HG03571 (cell line): ENCODE measurements around the gene FAM131A.

Experiments used
- ATAC-seq: cut with Tn5 transposase; IDR thresholded peaks from one replicate; pipeline ENCODE4 v1.9.1; 2021; ENCODE audit not compliant: unreplicated experiment

The FAM131A gene

DNA sequence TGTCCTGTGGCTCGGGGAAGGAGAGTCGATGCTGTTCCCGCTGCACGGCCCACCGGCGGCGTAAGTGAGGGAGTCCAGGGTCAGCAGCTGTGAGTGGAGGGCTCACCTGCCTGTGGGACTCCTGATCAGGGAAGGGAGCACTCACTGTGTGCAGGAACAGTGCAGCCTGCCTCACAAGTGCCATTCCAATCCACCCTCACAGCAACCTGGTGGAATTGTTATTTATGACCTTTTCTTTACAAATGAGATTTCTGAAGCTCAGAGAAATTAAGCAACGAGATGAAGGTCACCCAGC, 51.5 kb downstream of the FAM131A start:
- no peak for ATAC-seq

DNA sequence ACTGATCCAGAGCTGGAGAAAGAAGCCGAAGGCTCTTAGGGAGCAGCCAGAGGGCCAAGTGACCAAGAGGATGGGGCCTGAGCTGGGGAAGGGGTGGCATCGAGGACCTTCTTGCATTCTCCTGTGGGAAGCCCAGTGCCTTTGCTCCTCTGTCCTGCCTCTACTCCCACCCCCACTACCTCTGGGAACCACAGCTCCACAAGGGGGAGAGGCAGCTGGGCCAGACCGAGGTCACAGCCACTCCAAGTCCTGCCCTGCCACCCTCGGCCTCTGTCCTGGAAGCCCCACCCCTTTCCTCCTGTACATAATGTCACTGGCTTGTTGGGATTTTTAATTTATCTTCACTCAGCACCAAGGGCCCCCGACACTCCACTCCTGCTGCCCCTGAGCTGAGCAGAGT, 52.0 kb downstream of the FAM131A start:
- ATAC-seq, result no peak

GRCh38 chr3:184389935-184390528, 52.6 kb downstream of the FAM131A start:
- ATAC-seq, result no peak

DNA sequence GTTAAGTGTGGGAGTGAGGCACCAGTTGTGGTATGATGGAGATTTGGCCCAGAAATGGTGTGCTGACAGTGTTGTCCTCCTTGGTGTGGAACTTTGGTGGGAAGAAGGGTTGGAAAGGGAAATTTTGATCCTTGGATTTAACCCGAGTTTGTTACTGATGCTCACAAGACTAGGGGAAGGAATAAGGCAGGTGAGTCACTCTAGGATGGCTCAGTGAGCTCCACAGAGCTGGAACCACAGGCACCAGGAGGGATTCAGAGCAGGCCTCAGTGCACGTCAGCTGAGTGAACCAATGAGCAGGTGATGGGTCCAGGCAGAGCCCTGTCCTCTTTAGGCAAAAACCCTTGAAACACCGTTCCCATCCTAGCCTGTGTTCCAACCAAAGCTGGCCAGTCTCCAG, 53.9 kb downstream of the FAM131A start:
- no peak for ATAC-seq

GRCh38 chr3:184395320-184395660, 57.9 kb downstream of the FAM131A start:
- ATAC-seq, result no peak
